SK-N-SH (cell line): ENCODE measurements around the gene RGS6.

Experiments
- GATA2 ChIP-seq: sonication (generic); formaldehyde crosslinking; IDR thresholded peaks from 2 replicates; pipeline ENCODE4 v1.5.0; 2020; ENCODE audit warnings: mild to moderate bottlenecking, missing genetic modification reagents
- RAD21 ChIP-seq: IDR thresholded peaks from 2 replicates; pipeline ENCODE4 v1.6.1; 2012; ENCODE audit warnings: mild to moderate bottlenecking, low read length
- RFX5 ChIP-seq: IDR thresholded peaks from 2 replicates; pipeline ENCODE4 v1.6.1; 2012; ENCODE audit warnings: mild to moderate bottlenecking, improper control_type of control experiment, low read length
- TF ChIP-seq, protein P1 (sequence below): fragments of 150-350 bp; IDR thresholded peaks from 2 replicates; pipeline ENCODE4 v1.6.1; 2017; ENCODE audit warnings: antibody characterized with exemption, low read length, low read depth, borderline replicate concordance
- TF ChIP-seq, protein P2 (sequence below): fragments of 200-600 bp; sonication (generic); IDR thresholded peaks from 2 replicates; pipeline ENCODE4 v1.6.1; 2017; ENCODE audit warnings: antibody characterized with exemption, mild to moderate bottlenecking, moderate library complexity

DNA sequence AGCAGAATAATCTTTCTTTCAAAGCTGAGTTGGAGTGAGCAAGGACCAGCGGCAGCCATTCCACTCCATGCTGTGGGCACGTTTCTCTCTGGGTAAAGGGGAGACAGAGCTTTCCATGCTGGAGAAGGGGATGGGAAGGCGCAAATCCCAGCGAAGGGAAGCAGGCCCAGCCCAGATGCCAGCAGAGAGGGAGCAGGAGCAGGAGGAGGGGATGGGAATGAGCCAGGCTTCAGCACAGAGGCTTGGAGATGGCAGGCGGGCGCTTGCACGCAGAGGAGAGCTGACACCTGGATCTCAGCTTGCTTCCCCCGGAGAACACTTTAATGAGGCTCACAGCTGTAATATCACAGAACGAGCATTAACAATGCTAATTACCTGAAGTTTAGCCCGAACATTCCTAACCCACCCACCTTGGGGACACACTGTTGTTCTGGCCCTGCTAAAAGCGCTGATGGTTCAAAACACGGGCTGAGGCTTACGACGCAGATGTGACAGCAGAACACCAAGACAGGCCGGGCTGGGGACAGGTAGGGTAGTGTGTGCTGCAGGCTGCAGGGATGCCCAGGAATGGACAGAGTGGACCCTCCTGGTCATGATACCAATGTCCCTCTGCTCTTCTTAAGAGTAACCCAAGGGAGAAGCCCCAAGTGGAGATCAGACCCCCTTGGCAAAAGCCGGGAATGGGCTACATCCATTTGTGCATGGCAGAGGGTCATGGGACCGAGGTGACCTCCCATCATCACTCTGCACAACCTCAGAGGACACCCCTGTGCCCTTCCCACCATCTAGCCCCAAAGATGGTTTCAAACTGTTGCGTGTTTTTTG is 673.1 kb downstream of the RGS6 start:
- TF ChIP-seq, protein P1, sequence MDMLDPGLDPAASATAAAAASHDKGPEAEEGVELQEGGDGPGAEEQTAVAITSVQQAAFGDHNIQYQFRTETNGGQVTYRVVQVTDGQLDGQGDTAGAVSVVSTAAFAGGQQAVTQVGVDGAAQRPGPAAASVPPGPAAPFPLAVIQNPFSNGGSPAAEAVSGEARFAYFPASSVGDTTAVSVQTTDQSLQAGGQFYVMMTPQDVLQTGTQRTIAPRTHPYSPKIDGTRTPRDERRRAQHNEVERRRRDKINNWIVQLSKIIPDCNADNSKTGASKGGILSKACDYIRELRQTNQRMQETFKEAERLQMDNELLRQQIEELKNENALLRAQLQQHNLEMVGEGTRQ, result no peak
- TF ChIP-seq RAD21 (no peak), GATA2 (CRISPR knock-in tag) (no peak), RFX5 (no peak)
- TF ChIP-seq, protein P2, sequence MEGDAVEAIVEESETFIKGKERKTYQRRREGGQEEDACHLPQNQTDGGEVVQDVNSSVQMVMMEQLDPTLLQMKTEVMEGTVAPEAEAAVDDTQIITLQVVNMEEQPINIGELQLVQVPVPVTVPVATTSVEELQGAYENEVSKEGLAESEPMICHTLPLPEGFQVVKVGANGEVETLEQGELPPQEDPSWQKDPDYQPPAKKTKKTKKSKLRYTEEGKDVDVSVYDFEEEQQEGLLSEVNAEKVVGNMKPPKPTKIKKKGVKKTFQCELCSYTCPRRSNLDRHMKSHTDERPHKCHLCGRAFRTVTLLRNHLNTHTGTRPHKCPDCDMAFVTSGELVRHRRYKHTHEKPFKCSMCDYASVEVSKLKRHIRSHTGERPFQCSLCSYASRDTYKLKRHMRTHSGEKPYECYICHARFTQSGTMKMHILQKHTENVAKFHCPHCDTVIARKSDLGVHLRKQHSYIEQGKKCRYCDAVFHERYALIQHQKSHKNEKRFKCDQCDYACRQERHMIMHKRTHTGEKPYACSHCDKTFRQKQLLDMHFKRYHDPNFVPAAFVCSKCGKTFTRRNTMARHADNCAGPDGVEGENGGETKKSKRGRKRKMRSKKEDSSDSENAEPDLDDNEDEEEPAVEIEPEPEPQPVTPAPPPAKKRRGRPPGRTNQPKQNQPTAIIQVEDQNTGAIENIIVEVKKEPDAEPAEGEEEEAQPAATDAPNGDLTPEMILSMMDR, result no peak
